ENCODE measurements around the gene DCAF7.

DNA sequence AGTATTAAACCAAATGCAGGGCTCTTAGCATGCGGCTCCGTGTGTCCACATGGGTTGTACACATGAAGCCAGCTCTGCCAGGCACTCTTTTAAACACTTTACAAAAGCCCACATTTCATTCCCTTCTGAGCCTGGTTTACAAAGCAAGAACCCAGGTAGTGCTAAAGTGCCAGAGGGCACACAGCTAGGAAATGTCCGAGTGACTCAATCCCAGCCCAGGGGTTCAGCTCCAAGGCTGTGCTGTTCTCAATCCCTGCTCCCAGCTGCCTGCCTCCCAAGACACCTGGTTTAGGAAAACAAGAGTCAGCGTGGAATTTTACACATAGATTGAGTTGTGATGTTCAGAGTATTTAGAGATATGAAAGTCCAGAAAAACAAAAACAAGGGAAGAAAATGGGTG, 13.3 kb upstream of the DCAF7 start:
- TF ChIP-seq, protein P1, sequence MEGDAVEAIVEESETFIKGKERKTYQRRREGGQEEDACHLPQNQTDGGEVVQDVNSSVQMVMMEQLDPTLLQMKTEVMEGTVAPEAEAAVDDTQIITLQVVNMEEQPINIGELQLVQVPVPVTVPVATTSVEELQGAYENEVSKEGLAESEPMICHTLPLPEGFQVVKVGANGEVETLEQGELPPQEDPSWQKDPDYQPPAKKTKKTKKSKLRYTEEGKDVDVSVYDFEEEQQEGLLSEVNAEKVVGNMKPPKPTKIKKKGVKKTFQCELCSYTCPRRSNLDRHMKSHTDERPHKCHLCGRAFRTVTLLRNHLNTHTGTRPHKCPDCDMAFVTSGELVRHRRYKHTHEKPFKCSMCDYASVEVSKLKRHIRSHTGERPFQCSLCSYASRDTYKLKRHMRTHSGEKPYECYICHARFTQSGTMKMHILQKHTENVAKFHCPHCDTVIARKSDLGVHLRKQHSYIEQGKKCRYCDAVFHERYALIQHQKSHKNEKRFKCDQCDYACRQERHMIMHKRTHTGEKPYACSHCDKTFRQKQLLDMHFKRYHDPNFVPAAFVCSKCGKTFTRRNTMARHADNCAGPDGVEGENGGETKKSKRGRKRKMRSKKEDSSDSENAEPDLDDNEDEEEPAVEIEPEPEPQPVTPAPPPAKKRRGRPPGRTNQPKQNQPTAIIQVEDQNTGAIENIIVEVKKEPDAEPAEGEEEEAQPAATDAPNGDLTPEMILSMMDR (IDR thresholded peaks at IDR 0.05; ENCODE audit: low read depth, low read length, poor library complexity, severe bottlenecking) = no peak
- no peak for TF ChIP-seq EZH2phosphoT487 (IDR thresholded peaks at IDR 0.05; ENCODE audit: borderline replicate concordance, low read length)
